ENCODE data around the gene GDPD4. TPM values are rescaled to one million over a fixed set of nuclear protein-coding genes. Genes with fewer than 3 reads are reported as not detected.

The GDPD4 gene
- total and polyA plus RNA-seq, 10 of the 15 experiments (the other 5 are each of a cell fraction or from before 2014, with no cell fraction given) = 0.23 TPM; not detected in 9

- DNase-seq (ENCODE audit: low read depth, low spot score) = no peak
- H3K4me2 ChIP-seq (ENCODE audit: control insufficient read depth, insufficient read depth) = no peak overlapping the region
- in situ Hi-C loops (cut with MboI) = no loop called here
- no peaks in the 10 kb centered on the region for H3K79me2 ChIP-seq (ENCODE audit: control insufficient read depth, insufficient read depth, low read length)
- ChIA-PET POLR2A (no interaction called here), RAD21 (ENCODE audit: unreplicated experiment) (no interaction called here), SMC1A (ENCODE audit: uncharacterized antibody, unreplicated experiment) (no interaction called here), CTCF (no interaction called here)
- no peaks in the 10 kb centered on the region for H4K20me1 ChIP-seq (ENCODE audit: control insufficient read depth, insufficient read depth)
- H3K27me3 ChIP-seq (replicated peaks in 1 of 2; ENCODE audit: control insufficient read depth in 2 of 2, insufficient read depth in 2 of 2, low read length in 1 of 2) = no peaks in the 10 kb centered on the region; a peak in 1 of 4 replicates
- 26% methylated on average over 9 of the region's 9 CpGs for WGBS (ENCODE audit: insufficient coverage, insufficient replicate concordance, low lambda C conversion rate, missing lambda C conversion rate)
- no peaks in the 10 kb centered on the region for H3K36me3 ChIP-seq (ENCODE audit: control insufficient read depth in 2 of 2, insufficient read depth in 2 of 2, low read length in 1 of 2)
- no peak overlapping the region for H3K9ac ChIP-seq (ENCODE audit: control insufficient read depth, insufficient read depth, low read length)
- H3K9me3 ChIP-seq (replicated peaks; ENCODE audit: control insufficient read depth, insufficient read depth, low read length) = no peaks in the 10 kb centered on the region
- no peaks in the 10 kb centered on the region for H3K4me1 ChIP-seq (ENCODE audit: control insufficient read depth, insufficient read depth, low read length)
- no peak overlapping the region for H3K4me3 ChIP-seq
- no peak for ATAC-seq
- intact Hi-C loops (cut with micrococcal nuclease; ENCODE audit: unreplicated experiment) = no loop called here
- FAIRE-seq = no peak
- H3K27ac ChIP-seq (ENCODE audit: control insufficient read depth, insufficient read depth) = no peak overlapping the region
- no TSS peak for BruUV-seq (replicated peaks)
- TF ChIP-seq SMC3 (IDR thresholded peaks at IDR 0.05; ENCODE audit: borderline replicate concordance, low read length) (no peak), ZNF384 (IDR thresholded peaks at IDR 0.05; ENCODE audit: borderline replicate concordance, low read depth, low read length) (no peak), ZNF274 (IDR thresholded peaks at IDR 0.05; ENCODE audit: insufficient read depth, insufficient read length) (no peak), ATF2 (IDR thresholded peaks at IDR 0.05; ENCODE audit: low read length) (no peak), MYB (IDR thresholded peaks at IDR 0.05; ENCODE audit: borderline replicate concordance, low read depth, low read length) (no peak), TARDBP (IDR thresholded peaks at IDR 0.05; ENCODE audit: borderline replicate concordance) (no peak), SKIL (IDR thresholded peaks at IDR 0.05; ENCODE audit: low read depth, poor library complexity, severe bottlenecking) (no peak), BRCA1 (IDR thresholded peaks at IDR 0.05; ENCODE audit: low read depth, low read length) (no peak), ZNF592 (IDR thresholded peaks at IDR 0.05) (no peak)
- H2AFZ ChIP-seq (ENCODE audit: control insufficient read depth, low read depth, low read length) = no peak overlapping the region
Measured at GRCh38 chr11:77223797-77224196, 77.7 kb downstream of the GDPD4 start.

All from GM12878 (cell line).